Measurements from ENCODE around the gene GIT2. TPM values are rescaled to one million over a fixed set of nuclear protein-coding genes. Genes with fewer than 3 reads are reported as not detected.

Gene GIT2
- total and polyA plus RNA-seq, 2 of the 13 experiments (the other 11 are each of a cell fraction or from before 2014, with no cell fraction given): 18.4 to 19.8 TPM

GRCh38 chr12:109995686-109996482 is at the start of gene GIT2 (continued):
- TF ChIP-seq ZBTB7B (CRISPR knock-in tag; IDR thresholded peaks at IDR 0.05): no peak
- peak; percentile 87; the same call in 1 of the 2 replicates for TF ChIP-seq SAFB2 (CRISPR knock-in tag; IDR thresholded peaks at IDR 0.05; ENCODE audit: borderline replicate concordance, low read depth)
- peak; percentile 51; the same call in 1 of the 2 replicates for TF ChIP-seq ZNF563 (CRISPR knock-in tag; IDR thresholded peaks at IDR 0.05)
- no peak for TF ChIP-seq ZNF484 (CRISPR knock-in tag; IDR thresholded peaks at IDR 0.05; ENCODE audit: borderline replicate concordance, low read depth)
- TF ChIP-seq, protein P1, sequence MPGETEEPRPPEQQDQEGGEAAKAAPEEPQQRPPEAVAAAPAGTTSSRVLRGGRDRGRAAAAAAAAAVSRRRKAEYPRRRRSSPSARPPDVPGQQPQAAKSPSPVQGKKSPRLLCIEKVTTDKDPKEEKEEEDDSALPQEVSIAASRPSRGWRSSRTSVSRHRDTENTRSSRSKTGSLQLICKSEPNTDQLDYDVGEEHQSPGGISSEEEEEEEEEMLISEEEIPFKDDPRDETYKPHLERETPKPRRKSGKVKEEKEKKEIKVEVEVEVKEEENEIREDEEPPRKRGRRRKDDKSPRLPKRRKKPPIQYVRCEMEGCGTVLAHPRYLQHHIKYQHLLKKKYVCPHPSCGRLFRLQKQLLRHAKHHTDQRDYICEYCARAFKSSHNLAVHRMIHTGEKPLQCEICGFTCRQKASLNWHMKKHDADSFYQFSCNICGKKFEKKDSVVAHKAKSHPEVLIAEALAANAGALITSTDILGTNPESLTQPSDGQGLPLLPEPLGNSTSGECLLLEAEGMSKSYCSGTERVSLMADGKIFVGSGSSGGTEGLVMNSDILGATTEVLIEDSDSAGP (CRISPR knock-in tag; IDR thresholded peaks at IDR 0.05; ENCODE audit: borderline replicate concordance): peak; percentile 85; the same call in 1 of the 2 replicates
- peak; percentile 64; the same call in 1 of the 2 replicates for TF ChIP-seq ZNF350 (CRISPR knock-in tag; IDR thresholded peaks at IDR 0.05; ENCODE audit: borderline replicate concordance, low read depth)
- TF ChIP-seq ZNF460 (CRISPR knock-in tag; IDR thresholded peaks at IDR 0.05; ENCODE audit: borderline replicate concordance): no peak
- TF ChIP-seq YEATS2 (CRISPR knock-in tag; IDR thresholded peaks at IDR 0.05; ENCODE audit: borderline replicate concordance): peak; percentile 65; the same call in 1 of the 2 replicates
- no peak for TF ChIP-seq ARNT2 (CRISPR knock-in tag; IDR thresholded peaks at IDR 0.05; ENCODE audit: low read depth)
- no peak for TF ChIP-seq ZNF788 (CRISPR knock-in tag; IDR thresholded peaks at IDR 0.05; ENCODE audit: borderline replicate concordance)
- 0 out of 2 replicates have a peak, but pooled peaks have one; percentile 77 for TF ChIP-seq ZNF30 (CRISPR knock-in tag; IDR thresholded peaks at IDR 0.05)
- TF ChIP-seq MXI1 (IDR thresholded peaks at IDR 0.05; ENCODE audit: borderline replicate concordance, low read depth, low read length): peak; percentile 40; the same call in 1 of the 3 replicates
- peak; percentile 8; the same call in 1 of the 2 replicates for TF ChIP-seq KMT2A (CRISPR knock-in tag; IDR thresholded peaks at IDR 0.05)
- no peak for TF ChIP-seq IKZF4 (CRISPR knock-in tag; IDR thresholded peaks at IDR 0.05; ENCODE audit: borderline replicate concordance, low read depth, not compliant biosample characterization)
- TF ChIP-seq ASH2L (IDR thresholded peaks at IDR 0.05; ENCODE audit: insufficient read length, low read depth, low read length): peak; percentile 71
- TF ChIP-seq JDP2 (CRISPR knock-in tag; IDR thresholded peaks at IDR 0.05; ENCODE audit: borderline replicate concordance): no peak
- TF ChIP-seq RBM22 (optimal IDR thresholded peaks at IDR 0.05; ENCODE audit: low read length): no peak
- TF ChIP-seq ZFX (CRISPR knock-in tag; IDR thresholded peaks at IDR 0.05; ENCODE audit: low read depth): peak; percentile 87
- TF ChIP-seq WIZ (CRISPR knock-in tag; IDR thresholded peaks at IDR 0.05): peak; percentile 43; the same call in 1 of the 2 replicates
- no peak for TF ChIP-seq ZNF512 (CRISPR knock-in tag; IDR thresholded peaks at IDR 0.05)
- 0 out of 2 replicates have a peak, but pooled peaks have one; percentile 95 for TF ChIP-seq EEA1 (CRISPR knock-in tag; IDR thresholded peaks at IDR 0.05; ENCODE audit: borderline replicate concordance)
- TF ChIP-seq, protein P2, sequence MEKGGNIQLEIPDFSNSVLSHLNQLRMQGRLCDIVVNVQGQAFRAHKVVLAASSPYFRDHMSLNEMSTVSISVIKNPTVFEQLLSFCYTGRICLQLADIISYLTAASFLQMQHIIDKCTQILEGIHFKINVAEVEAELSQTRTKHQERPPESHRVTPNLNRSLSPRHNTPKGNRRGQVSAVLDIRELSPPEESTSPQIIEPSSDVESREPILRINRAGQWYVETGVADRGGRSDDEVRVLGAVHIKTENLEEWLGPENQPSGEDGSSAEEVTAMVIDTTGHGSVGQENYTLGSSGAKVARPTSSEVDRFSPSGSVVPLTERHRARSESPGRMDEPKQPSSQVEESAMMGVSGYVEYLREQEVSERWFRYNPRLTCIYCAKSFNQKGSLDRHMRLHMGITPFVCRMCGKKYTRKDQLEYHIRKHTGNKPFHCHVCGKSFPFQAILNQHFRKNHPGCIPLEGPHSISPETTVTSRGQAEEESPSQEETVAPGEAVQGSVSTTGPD (CRISPR knock-in tag; IDR thresholded peaks at IDR 0.05): no peak
- no peak for TF ChIP-seq SRSF4 (IDR thresholded peaks at IDR 0.05; ENCODE audit: low read depth, low read length, poor library complexity, severe bottlenecking)

Measured in HepG2 (cell line).